Ascending aorta (tissue), 2 donors: Measurements from ENCODE around the gene CCL1. TPM values are rescaled to one million over a fixed set of nuclear protein-coding genes. Genes with fewer than 3 reads are reported as not detected.

Experiments
- DNase-seq, 2 donors: peaks; one replicate each; pipeline ENCODE4 v3.0.0-alpha.2; 2019; ENCODE audit warnings: low spot score in 2 of 2
- H3K27ac ChIP-seq, 2 donors: fragments of 200-600 bp; sonication (generic); one replicate each; pipeline ENCODE4 v1.5.1; 2016 to 2017; ENCODE audit warnings: mild to moderate bottlenecking in 1 of 2
- H3K27me3 ChIP-seq: fragments of 200-600 bp; sonication (generic); one replicate; pipeline ENCODE4 v1.5.1; 2017
- H3K36me3 ChIP-seq, 2 donors: fragments of 200-600 bp; sonication (generic); one replicate each; pipeline ENCODE4 v1.5.1; 2016
- H3K4me1 ChIP-seq, 2 donors: fragments of 200-600 bp; sonication (generic); one replicate each; pipeline ENCODE4 v1.5.1; 2016 to 2017; ENCODE audit warnings: mild to moderate bottlenecking in 1 of 2
- H3K4me3 ChIP-seq, 2 donors: fragments of 200-600 bp; sonication (generic); one replicate each; pipeline ENCODE4 v1.5.1; 2016 to 2017; ENCODE audit warnings: mild to moderate bottlenecking in 1 of 2
- H3K9me3 ChIP-seq, 2 donors: fragments of 200-600 bp; sonication (generic); one replicate each; pipeline ENCODE4 v1.5.1; 2016
- CTCF ChIP-seq, 3 experiments: fragments of 200-600 bp in 2 of 3; fragments of 450-650 bp in 1 of 3; sonication (generic) in 2 of 3; IDR thresholded peaks; one replicate each; pipeline ENCODE4 v1.5.1; 2016 to 2019; ENCODE audit warnings: antibody characterized with exemption in 3 of 3, mild to moderate bottlenecking in 1 of 3, moderate library complexity in 1 of 3
- intact Hi-C: fragments of 100-400 bp; cut with DNase I; formaldehyde crosslinking; loops from one replicate; pipeline ENCODE4 v1.15.1; 2023
- total RNA-seq: library from RNA; depleted of rRNA; stranded (reverse); fragments of >200 nt; gene quantifications from one replicate; pipeline ENCODE4 v1.1.0, GENCODE V29; 2016

The CCL1 gene
- total RNA-seq, 1 donor from 2014 or later = not detected

GRCh38 chr17:34357398-34357797 lies 5.6 kb downstream of the CCL1 start:
- H3K9me3 ChIP-seq = no peaks in the 10 kb centered on the region
- no peak overlapping the region for H3K4me3 ChIP-seq
- no peak overlapping the region for H3K27ac ChIP-seq
- intact Hi-C loops = no loop called here
- DNase-seq = no peak
- TF ChIP-seq CTCF (IDR thresholded peaks at IDR 0.05) = no peak
- H3K4me1 ChIP-seq = no peaks in the 10 kb centered on the region
- H3K36me3 ChIP-seq = no peaks in the 10 kb centered on the region
- H3K27me3 ChIP-seq = no peaks in the 10 kb centered on the region

GRCh38 chr17:34356194-34356593 lies 6.8 kb downstream of the CCL1 start, which contains the start of gene CCL13:
Gene CCL13 (plus strand): TSS chr17:34356480. CDS start chr17:34356527, 47 bp downstream.
- Histone ChIP-seq H3K27me3 (no peaks in the 10 kb centered on the region), H3K4me3 (no peak within 1 kb of the TSS), H3K9me3 (no peaks in the 10 kb centered on the region), H3K36me3 (no peaks in the 10 kb centered on the region), H3K4me1 (no peaks in the 10 kb centered on the region), H3K27ac (no peak within 1 kb of the TSS)
- DNase-seq = no peak
- no peak for TF ChIP-seq CTCF (IDR thresholded peaks at IDR 0.05)
- intact Hi-C loops = no loop called here

DNA sequence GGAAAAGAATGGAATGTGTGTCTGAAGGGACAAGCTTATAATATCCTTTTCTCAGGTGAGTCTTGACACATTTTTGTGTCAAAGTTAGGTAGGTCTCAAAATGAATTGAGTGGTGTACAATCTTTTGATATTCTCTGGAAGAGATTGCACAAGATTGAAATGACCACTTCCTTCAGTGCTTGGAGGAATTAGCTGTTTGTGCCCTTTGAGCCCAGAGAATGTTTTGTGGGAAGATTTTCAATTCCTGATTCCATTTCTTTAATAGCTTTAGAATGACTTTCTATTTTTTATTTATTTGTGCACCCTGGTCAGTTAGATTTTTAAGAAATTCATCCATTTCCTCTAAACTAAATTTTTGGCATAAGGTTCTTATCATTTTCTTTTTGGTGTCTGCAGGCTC lies 8.4 kb downstream of the CCL1 start:
- Histone ChIP-seq H3K4me1 (peaks cover 0 to 10% of the 10 kb centered on the region in 2 donors), H3K9me3 (no peaks in the 10 kb centered on the region), H3K36me3 (no peaks in the 10 kb centered on the region), H3K27me3 (no peaks in the 10 kb centered on the region), H3K4me3 (no peak overlapping the region), H3K27ac (no peak overlapping the region)
- intact Hi-C loops = no loop called here
- no peak for DNase-seq
- TF ChIP-seq CTCF (IDR thresholded peaks at IDR 0.05) = no peak

- Histone ChIP-seq H3K36me3 (no peaks in the 10 kb centered on the region), H3K4me1 (peaks cover 0 to 10% of the 10 kb centered on the region in 2 donors), H3K27me3 (no peaks in the 10 kb centered on the region), H3K27ac (no peak overlapping the region), H3K9me3 (no peaks in the 10 kb centered on the region), H3K4me3 (no peak overlapping the region)
- TF ChIP-seq CTCF (IDR thresholded peaks at IDR 0.05) = no peak
- DNase-seq = no peak
- intact Hi-C loops = no loop called here
Observed at GRCh38 chr17:34352191-34352590, 10.8 kb downstream of the CCL1 start.

DNA sequence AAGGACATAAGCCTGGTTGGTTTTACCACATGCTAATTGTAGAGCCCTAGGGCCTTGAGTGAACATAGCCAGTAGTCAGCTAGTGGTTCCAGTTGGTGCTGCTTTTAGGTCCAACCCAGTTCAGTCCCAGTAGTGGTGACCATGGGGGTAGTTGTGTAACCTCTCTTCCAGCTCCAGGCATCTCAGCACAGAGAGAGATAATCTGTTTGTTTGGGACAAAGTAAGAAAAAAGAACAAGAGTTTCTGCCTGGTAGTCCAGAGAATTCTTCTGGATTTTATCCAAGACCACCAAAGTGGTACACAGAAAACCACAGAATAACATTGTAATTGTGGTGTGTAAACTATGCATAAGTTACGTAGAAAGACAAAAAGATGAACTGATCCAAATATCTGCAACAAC lies 11.9 kb downstream of the CCL1 start:
- H3K4me1 ChIP-seq = peaks cover 0 to 10% of the 10 kb centered on the region in 2 donors
- no peak for DNase-seq
- no peak overlapping the region for H3K27ac ChIP-seq
- no peaks in the 10 kb centered on the region for H3K36me3 ChIP-seq
- intact Hi-C loops = no loop called here
- no peak overlapping the region for H3K4me3 ChIP-seq
- TF ChIP-seq CTCF (IDR thresholded peaks at IDR 0.05) = no peak
- no peaks in the 10 kb centered on the region for H3K9me3 ChIP-seq
- H3K27me3 ChIP-seq = no peaks in the 10 kb centered on the region

DNA sequence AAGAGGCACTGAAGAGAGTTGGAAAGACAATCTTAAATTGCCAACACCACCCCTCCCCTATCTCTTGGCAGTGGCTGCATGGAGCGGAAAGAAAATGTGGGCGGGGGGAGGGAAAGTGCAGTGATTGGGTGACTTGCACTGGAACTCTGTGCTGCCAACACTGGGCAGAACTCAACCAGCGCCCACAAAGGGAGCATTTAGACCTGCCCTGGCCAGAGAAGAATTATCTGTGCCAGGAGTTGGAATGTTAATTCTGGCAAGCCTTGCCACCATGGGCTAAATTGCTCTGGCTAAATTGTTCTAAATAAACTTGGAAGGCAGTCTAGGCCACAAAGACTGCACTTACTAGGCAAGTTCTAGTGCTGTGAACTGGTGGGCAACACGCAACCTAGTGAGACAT lies 13.3 kb downstream of the CCL1 start:
- Histone ChIP-seq H3K9me3 (no peaks in the 10 kb centered on the region), H3K4me3 (no peak overlapping the region), H3K27ac (no peak overlapping the region), H3K27me3 (no peaks in the 10 kb centered on the region), H3K4me1 (peaks cover 0 to 10% of the 10 kb centered on the region in 2 donors), H3K36me3 (no peaks in the 10 kb centered on the region)
- TF ChIP-seq CTCF (IDR thresholded peaks at IDR 0.05) = no peak
- DNase-seq = no peak
- intact Hi-C loops = no loop called here
